ENCODE results near the gene PNPLA7. TPM values are rescaled to one million over a fixed set of nuclear protein-coding genes. Genes with fewer than 3 reads are reported as not detected.

PNPLA7 gene
- total RNA-seq, 1 donor from 2014 or later = 13.7 TPM

- ATAC-seq = peak; percentile 37
- intact Hi-C loops (cut with DNase I) = no loop called here
- H3K27ac ChIP-seq = peak overlapping the region; percentile 24
- no peak for TF ChIP-seq CTCF (IDR thresholded peaks at IDR 0.05)
- H3K9me3 ChIP-seq = no peaks in the 10 kb centered on the region
- no peaks in the 10 kb centered on the region for H3K27me3 ChIP-seq
- H3K4me3 ChIP-seq = no peak overlapping the region
- no peaks in the 10 kb centered on the region for H3K36me3 ChIP-seq
- DNase-seq = peak; percentile 83
- peaks cover 10% of the 10 kb centered on the region for H3K4me1 ChIP-seq
These were observed 88.4 kb downstream of the PNPLA7 start for GRCh38 chr9:137461663-137462395.

- intact Hi-C loops (cut with DNase I) = no loop called here
- no peak for ATAC-seq
- no peak for DNase-seq
- peaks cover 10% of the 10 kb centered on the region for H3K4me1 ChIP-seq
- H3K27ac ChIP-seq = no peak overlapping the region
- no peaks in the 10 kb centered on the region for H3K9me3 ChIP-seq
- no peak overlapping the region for H3K4me3 ChIP-seq
- no peak for TF ChIP-seq CTCF (IDR thresholded peaks at IDR 0.05)
- no peaks in the 10 kb centered on the region for H3K27me3 ChIP-seq
- H3K36me3 ChIP-seq = no peaks in the 10 kb centered on the region
These were observed 88.9 kb downstream of the PNPLA7 start for GRCh38 chr9:137461316-137461662.

DNA sequence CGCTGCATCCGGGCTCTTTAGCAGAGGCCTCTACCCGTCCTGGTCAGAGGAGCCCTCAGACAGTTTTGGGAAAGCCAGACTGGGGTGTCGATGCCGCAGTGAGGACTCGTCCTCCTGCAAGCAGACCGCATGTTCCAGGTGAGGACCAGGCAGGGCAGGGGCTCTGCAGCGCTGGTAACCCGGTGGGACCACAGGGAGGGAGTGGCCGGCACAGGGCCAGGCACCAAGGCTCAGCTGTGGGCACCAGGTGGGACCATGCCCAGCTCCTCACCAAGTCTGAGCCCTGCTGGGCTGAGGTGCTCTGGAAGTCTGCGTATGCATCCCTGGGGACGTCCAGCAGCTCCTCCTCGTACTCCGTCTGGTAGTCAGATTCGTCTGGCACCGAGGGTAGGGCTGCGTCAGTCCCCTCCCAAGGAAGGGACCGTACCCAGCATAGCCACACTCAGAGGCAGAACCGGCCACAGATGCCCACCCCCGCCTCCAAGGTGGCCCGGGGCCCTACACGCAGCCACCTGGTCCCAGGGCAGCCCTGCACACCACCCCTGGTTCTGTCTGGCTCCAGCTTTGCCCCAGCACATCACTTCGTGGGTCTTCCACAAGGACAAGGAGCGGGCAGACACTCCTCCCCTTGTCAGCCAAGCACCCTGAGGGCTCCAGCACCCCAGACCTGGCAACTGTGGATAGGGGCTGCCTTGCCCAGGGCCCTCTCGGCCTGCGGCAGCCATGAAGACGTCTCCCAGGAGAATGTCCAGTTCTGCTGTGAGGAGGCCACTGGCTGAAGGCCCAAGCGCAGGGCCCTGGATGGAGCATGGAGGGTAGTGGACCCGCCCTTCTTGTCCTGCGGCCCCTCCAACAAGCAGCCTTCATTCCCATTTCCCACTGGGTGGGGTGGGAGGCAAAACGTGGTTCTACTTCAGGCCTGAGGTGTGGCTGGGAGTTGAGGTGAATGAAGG, 89.6 kb downstream of the PNPLA7 start:
- intact Hi-C loops (cut with DNase I) = no loop called here
- DNase-seq = peak; percentile 66
- ATAC-seq = no peak

GRCh38 chr9:137459601-137460362, 90.4 kb downstream of the PNPLA7 start:
- peak overlapping the region; percentile 34 for H3K27ac ChIP-seq
- ATAC-seq (no peak), DNase-seq (no peak)
- H3K36me3 ChIP-seq = no peaks in the 10 kb centered on the region
- peak overlapping the region; percentile 67 for H3K4me3 ChIP-seq
- H3K4me1 ChIP-seq = peaks cover 16% of the 10 kb centered on the region
- no peaks in the 10 kb centered on the region for H3K27me3 ChIP-seq
- no peak for TF ChIP-seq CTCF (IDR thresholded peaks at IDR 0.05)
- H3K9me3 ChIP-seq = no peaks in the 10 kb centered on the region
- intact Hi-C loops (cut with DNase I) = no loop called here

More for the DNA sequence above, 89.6 kb downstream of the PNPLA7 start:
- H3K9me3 ChIP-seq = no peaks in the 10 kb centered on the region
- no peaks in the 10 kb centered on the region for H3K36me3 ChIP-seq
- no peak for TF ChIP-seq CTCF (IDR thresholded peaks at IDR 0.05)
- H3K4me1 ChIP-seq = peaks cover 10% of the 10 kb centered on the region
- H3K27ac ChIP-seq = no peak overlapping the region
- H3K4me3 ChIP-seq = no peak overlapping the region
- H3K27me3 ChIP-seq = no peaks in the 10 kb centered on the region

- no peaks in the 10 kb centered on the region for H3K9me3 ChIP-seq
- DNase-seq (peak; percentile 96), ATAC-seq (peak; percentile 89)
- peaks cover 22% of the 10 kb centered on the region for H3K4me1 ChIP-seq
- H3K27ac ChIP-seq = peak within 1 kb of the TSS; percentile 34
- no peaks in the 10 kb centered on the region for H3K27me3 ChIP-seq
- TF ChIP-seq CTCF (IDR thresholded peaks at IDR 0.05) = no peak
- peak within 1 kb of the TSS; percentile 67 for H3K4me3 ChIP-seq
- intact Hi-C loops (cut with DNase I) = no loop called here
- no peaks in the 10 kb centered on the region for H3K36me3 ChIP-seq
These were observed 91.0 kb downstream of the PNPLA7 start, which contains the start of gene NSMF for GRCh38 chr9:137459152-137459600. Gene NSMF, minus strand, starts transcription at chr9:137459334. Its CDS starts 232 bp downstream, at chr9:137459102.

All from upper lobe of right lung (tissue), 1 donor.